Panc1 (cell line): ENCODE data around the gene NEU2. TPM values are rescaled to one million over a fixed set of nuclear protein-coding genes. Genes with fewer than 3 reads are reported as not detected.
"Not testable (repeated sequence)": the region's sequence is repeated elsewhere in the genome, so short reads cannot be mapped to it uniquely, and the experiment has no call there.

Experiments
- ATAC-seq: fragments of 200-7000 bp; cut with Tn5 transposase; 2 replicates; pipeline ENCODE4 v1.9.1; 2020; ENCODE audit warnings: mild to moderate bottlenecking, moderate library complexity
- BruUV-seq: library from RNA; stranded (reverse); fragments of 400-500 nt; replicated peaks from 2 replicates; lab custom pipeline; 2021; lab: Mats Ljungman, UMichigan
- CTCF ChIA-PET: fragments of 300-600 bp; sonication (Branson Sonifier 250); formaldehyde crosslinking; loops from one replicate; lab custom pipeline; 2022; ENCODE audit warnings: antibody characterized with exemption; lab: Charles Lee
- POLR2A ChIA-PET: fragments of 300-600 bp; sonication (Branson Sonifier 250); formaldehyde crosslinking; loops from one replicate; lab custom pipeline; 2022; ENCODE audit warnings: antibody characterized with exemption; lab: Charles Lee
- DNase-seq: peaks from one replicate; pipeline ENCODE4 v3.0.0-alpha.2; 2010; ENCODE audit warnings: low read depth, low spot score
- H3K27ac ChIP-seq: 2 replicates; pipeline ENCODE4 v1.5.1; 2011; ENCODE audit warnings: mild to moderate bottlenecking, low read length, inconsistent platforms
- H3K27me3 ChIP-seq: fragments of 200-500 bp; sonication (Bioruptor generic); 2 replicates; pipeline ENCODE4 v1.6.0; 2014; ENCODE audit warnings: low read length, inconsistent platforms; ENCODE audit not compliant: control insufficient read depth, insufficient read depth
- H3K36me3 ChIP-seq: fragments of 200-500 bp; sonication (Bioruptor generic); 2 replicates; pipeline ENCODE4 v1.5.1; 2014; ENCODE audit warnings: inconsistent platforms, mild to moderate bottlenecking, low read length, moderate library complexity; ENCODE audit not compliant: control insufficient read depth, insufficient read depth
- H3K4me1 ChIP-seq: 2 replicates; pipeline ENCODE4 v1.5.1; 2011; ENCODE audit warnings: inconsistent platforms, mild to moderate bottlenecking, low read length, moderate library complexity; ENCODE audit not compliant: control insufficient read depth, insufficient read depth
- H3K4me3 ChIP-seq, 2 experiments: 2 replicates each; pipeline ENCODE4 v1.5.1; 2011 to 2012; ENCODE audit warnings: low read depth in 2 of 2, low read length in 2 of 2, mild to moderate bottlenecking in 2 of 2, inconsistent platforms in 1 of 2, moderate library complexity in 1 of 2
- H3K9me3 ChIP-seq: fragments of 200-500 bp; sonication (Bioruptor generic); 2 replicates; pipeline ENCODE4 v1.5.1; 2014; ENCODE audit warnings: low read depth, mild to moderate bottlenecking, inconsistent platforms, low read length, moderate library complexity; ENCODE audit not compliant: control insufficient read depth, insufficient read depth
- POLR2AphosphoS5 ChIP-seq: IDR thresholded peaks from 2 replicates; pipeline ENCODE4 v1.6.1; 2012; ENCODE audit warnings: mild to moderate bottlenecking, low read depth, low read length, moderate library complexity
- SIN3A ChIP-seq: IDR thresholded peaks from 2 replicates; pipeline ENCODE4 v1.6.1; 2012; ENCODE audit warnings: low read depth, mild to moderate bottlenecking, low read length, moderate library complexity, borderline replicate concordance; ENCODE audit not compliant: insufficient read depth
- TCF7L2 ChIP-seq: IDR thresholded peaks from 2 replicates; pipeline ENCODE4 v1.6.1; 2011; ENCODE audit warnings: mild to moderate bottlenecking, low read depth, low read length, inconsistent platforms
- in situ Hi-C: cut with HindIII; loops from 2 replicates; pipeline ENCODE4 v1.10.0; 2016; ENCODE audit warnings: low sequenced_read_pairs, low pct_unique_long_range_greater_than_20kb
- intact Hi-C: fragments of 100-400 bp; cut with micrococcal nuclease; formaldehyde crosslinking; loops from one replicate; pipeline ENCODE4 v1.10.0; 2022; ENCODE audit not compliant: unreplicated experiment
- total RNA-seq: library from RNA; stranded (reverse); gene quantifications from one replicate; pipeline ENCODE4 v1.2.1, GENCODE V29; 2021; ENCODE audit not compliant: unreplicated experiment
- TF ChIP-seq, protein P1 (sequence below), 2 experiments: IDR thresholded peaks; 2 replicates each; pipeline ENCODE4 v1.6.1; 2011 to 2012; ENCODE audit warnings: low read depth in 2 of 2, control low read depth in 1 of 2, low read length in 1 of 2, mild to moderate bottlenecking in 1 of 2, moderate library complexity in 1 of 2; ENCODE audit not compliant: insufficient read depth in 1 of 2
- TF ChIP-seq, protein P2 (sequence below): fragments of 450-650 bp; IDR thresholded peaks from 2 replicates; pipeline ENCODE4 v1.5.1; 2017; ENCODE audit warnings: mild to moderate bottlenecking

Gene NEU2
- total RNA-seq, 1 experiment from 2014 or later = not detected

DNA sequence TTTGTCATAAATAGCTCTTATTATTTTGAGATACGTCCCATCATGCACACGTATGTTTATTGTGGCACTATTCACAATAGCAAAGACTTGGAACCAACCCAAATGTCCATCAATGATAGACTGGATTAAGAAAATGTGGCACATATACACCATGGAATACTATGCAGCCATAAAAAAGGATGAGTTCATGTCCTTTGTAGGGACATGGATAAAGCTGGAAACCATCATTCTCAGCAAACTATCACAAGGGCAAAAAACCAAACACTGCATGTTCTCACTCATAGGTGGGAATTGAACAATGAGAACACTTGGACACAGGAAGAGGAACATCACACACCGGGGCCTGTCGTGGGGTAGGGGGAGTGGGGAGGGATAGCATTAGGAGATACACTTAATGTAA, 12.9 kb upstream of the NEU2 start:
- H3K27me3 ChIP-seq, in situ Hi-C loops, ATAC-seq, H3K4me3 ChIP-seq, POLR2A ChIA-PET, intact Hi-C loops, CTCF ChIA-PET, H3K4me1 ChIP-seq, H3K36me3 ChIP-seq, DNase-seq, H3K9me3 ChIP-seq, H3K27ac ChIP-seq, BruUV-seq: not testable (repeated sequence)

DNA sequence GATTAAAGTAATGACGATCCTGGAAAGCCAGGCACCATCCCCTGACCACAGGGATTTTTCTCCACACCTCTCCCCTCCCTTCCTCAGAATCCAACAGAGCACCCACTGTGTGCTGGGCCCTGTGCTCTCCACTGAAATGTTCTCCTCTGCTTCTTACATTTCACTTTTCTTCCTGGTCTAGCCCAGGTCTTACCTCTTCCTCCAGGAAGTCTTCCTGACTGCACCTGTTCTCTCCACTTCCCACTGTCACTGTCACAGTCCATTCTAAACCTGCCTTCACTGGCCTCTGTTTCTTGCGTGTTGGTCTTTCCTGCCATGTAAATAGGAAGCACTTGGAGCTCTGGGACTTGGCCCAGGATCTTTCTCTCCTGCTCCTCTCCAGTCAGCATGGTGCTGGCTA, 12.0 kb upstream of the NEU2 start:
- H3K4me1 ChIP-seq = no peaks in the 10 kb centered on the region
- ChIA-PET POLR2A (no interaction called here), CTCF (no interaction called here)
- ATAC-seq = no peak
- in situ Hi-C loops (no loop called here), intact Hi-C loops (no loop called here)
- no peak overlapping the region for H3K4me3 ChIP-seq
- no peaks in the 10 kb centered on the region for H3K9me3 ChIP-seq
- no peaks in the 10 kb centered on the region for H3K36me3 ChIP-seq
- TF ChIP-seq, protein P1, sequence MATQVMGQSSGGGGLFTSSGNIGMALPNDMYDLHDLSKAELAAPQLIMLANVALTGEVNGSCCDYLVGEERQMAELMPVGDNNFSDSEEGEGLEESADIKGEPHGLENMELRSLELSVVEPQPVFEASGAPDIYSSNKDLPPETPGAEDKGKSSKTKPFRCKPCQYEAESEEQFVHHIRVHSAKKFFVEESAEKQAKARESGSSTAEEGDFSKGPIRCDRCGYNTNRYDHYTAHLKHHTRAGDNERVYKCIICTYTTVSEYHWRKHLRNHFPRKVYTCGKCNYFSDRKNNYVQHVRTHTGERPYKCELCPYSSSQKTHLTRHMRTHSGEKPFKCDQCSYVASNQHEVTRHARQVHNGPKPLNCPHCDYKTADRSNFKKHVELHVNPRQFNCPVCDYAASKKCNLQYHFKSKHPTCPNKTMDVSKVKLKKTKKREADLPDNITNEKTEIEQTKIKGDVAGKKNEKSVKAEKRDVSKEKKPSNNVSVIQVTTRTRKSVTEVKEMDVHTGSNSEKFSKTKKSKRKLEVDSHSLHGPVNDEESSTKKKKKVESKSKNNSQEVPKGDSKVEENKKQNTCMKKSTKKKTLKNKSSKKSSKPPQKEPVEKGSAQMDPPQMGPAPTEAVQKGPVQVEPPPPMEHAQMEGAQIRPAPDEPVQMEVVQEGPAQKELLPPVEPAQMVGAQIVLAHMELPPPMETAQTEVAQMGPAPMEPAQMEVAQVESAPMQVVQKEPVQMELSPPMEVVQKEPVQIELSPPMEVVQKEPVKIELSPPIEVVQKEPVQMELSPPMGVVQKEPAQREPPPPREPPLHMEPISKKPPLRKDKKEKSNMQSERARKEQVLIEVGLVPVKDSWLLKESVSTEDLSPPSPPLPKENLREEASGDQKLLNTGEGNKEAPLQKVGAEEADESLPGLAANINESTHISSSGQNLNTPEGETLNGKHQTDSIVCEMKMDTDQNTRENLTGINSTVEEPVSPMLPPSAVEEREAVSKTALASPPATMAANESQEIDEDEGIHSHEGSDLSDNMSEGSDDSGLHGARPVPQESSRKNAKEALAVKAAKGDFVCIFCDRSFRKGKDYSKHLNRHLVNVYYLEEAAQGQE (IDR thresholded peaks at IDR 0.05; ENCODE audit: insufficient read depth in 1 of 2, low read depth in 2 of 2, low read length in 1 of 2) = no peak
- TF ChIP-seq, protein P2, sequence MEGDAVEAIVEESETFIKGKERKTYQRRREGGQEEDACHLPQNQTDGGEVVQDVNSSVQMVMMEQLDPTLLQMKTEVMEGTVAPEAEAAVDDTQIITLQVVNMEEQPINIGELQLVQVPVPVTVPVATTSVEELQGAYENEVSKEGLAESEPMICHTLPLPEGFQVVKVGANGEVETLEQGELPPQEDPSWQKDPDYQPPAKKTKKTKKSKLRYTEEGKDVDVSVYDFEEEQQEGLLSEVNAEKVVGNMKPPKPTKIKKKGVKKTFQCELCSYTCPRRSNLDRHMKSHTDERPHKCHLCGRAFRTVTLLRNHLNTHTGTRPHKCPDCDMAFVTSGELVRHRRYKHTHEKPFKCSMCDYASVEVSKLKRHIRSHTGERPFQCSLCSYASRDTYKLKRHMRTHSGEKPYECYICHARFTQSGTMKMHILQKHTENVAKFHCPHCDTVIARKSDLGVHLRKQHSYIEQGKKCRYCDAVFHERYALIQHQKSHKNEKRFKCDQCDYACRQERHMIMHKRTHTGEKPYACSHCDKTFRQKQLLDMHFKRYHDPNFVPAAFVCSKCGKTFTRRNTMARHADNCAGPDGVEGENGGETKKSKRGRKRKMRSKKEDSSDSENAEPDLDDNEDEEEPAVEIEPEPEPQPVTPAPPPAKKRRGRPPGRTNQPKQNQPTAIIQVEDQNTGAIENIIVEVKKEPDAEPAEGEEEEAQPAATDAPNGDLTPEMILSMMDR = no peak
- TF ChIP-seq SIN3A = no peak
- TF ChIP-seq POLR2AphosphoS5 = no peak
- TF ChIP-seq TCF7L2 = no peak
- no TSS peak for BruUV-seq
- no peaks in the 10 kb centered on the region for H3K27me3 ChIP-seq
- peak overlapping the region; percentile 41; the same call in 1 of the 2 replicates for H3K27ac ChIP-seq
- DNase-seq = no peak

DNA sequence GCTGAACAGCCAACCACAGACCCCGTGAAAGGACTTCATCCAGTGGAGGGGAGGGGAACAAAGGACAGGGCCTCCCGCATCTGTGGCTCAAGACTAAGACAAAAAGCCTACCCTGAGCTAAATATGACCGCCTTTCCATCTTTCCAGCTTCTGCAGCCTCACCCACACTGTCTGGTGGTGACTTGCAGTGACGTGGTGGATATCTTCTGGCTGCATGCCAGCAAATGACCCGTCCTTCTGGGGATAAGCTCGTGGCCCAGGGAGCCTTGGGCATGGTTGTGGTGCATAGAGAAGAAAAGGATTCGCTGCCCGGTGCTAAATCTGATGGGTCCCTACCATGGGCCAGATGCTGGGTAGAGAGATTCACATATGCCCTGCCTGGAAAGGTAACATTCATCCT, 10.7 kb upstream of the NEU2 start:
- H3K4me3 ChIP-seq = no peak overlapping the region
- no peak for TF ChIP-seq TCF7L2
- TF ChIP-seq SIN3A = no peak
- TF ChIP-seq, protein P1 (IDR thresholded peaks at IDR 0.05; ENCODE audit: insufficient read depth in 1 of 2, low read depth in 2 of 2, low read length in 1 of 2) = no peak
- TF ChIP-seq, protein P2 = no peak
- no TSS peak for BruUV-seq
- intact Hi-C loops = no loop called here
- H3K27me3 ChIP-seq = no peaks in the 10 kb centered on the region
- CTCF ChIA-PET = no interaction called here
- in situ Hi-C loops = no loop called here
- POLR2A ChIA-PET = interaction anchor here (0.6 kb wide), 1 partner anchor 10 kb away, joined by 4 read pairs; no protein-coding TSS in a partner anchor
- no peaks in the 10 kb centered on the region for H3K9me3 ChIP-seq
- ATAC-seq = no peak
- H3K36me3 ChIP-seq = no peaks in the 10 kb centered on the region
- H3K27ac ChIP-seq = no peak overlapping the region
- no peak for DNase-seq
- H3K4me1 ChIP-seq = peaks cover 5% of the 10 kb centered on the region; the same call in 1 of the 2 replicates
